Endothelial cell (in vitro differentiated cells): Measurements from ENCODE around the gene ZDHHC12. TPM values are rescaled to one million over a fixed set of nuclear protein-coding genes. Genes with fewer than 3 reads are reported as not detected.

Source experiments
- DNase-seq: peaks from one replicate; pipeline ENCODE4 v3.0.0; 2021; ENCODE audit warnings: low spot score
- H3K27ac Mint-ChIP-seq: one replicate; pipeline ENCODE4 v1.8.0; 2021; ENCODE audit warnings: mixed read lengths, inconsistent platforms; ENCODE audit not compliant: unreplicated experiment
- H3K27me3 Mint-ChIP-seq: one replicate; pipeline ENCODE4 v1.8.0; 2021; ENCODE audit warnings: mild to moderate bottlenecking, moderate library complexity, mixed read lengths, inconsistent platforms; ENCODE audit not compliant: unreplicated experiment
- H3K36me3 Mint-ChIP-seq: one replicate; pipeline ENCODE4 v1.8.0; 2021; ENCODE audit warnings: mild to moderate bottlenecking, low read depth, mixed read lengths, inconsistent platforms; ENCODE audit not compliant: unreplicated experiment
- H3K4me1 Mint-ChIP-seq: one replicate; pipeline ENCODE4 v1.8.0; 2021; ENCODE audit warnings: mild to moderate bottlenecking, mixed read lengths, inconsistent platforms; ENCODE audit not compliant: unreplicated experiment
- H3K4me3 Mint-ChIP-seq: one replicate; pipeline ENCODE4 v1.8.0; 2021; ENCODE audit warnings: mild to moderate bottlenecking, mixed read lengths, inconsistent platforms; ENCODE audit not compliant: unreplicated experiment
- H3K9me3 Mint-ChIP-seq: one replicate; pipeline ENCODE4 v1.8.0; 2021; ENCODE audit warnings: mixed read lengths, inconsistent platforms; ENCODE audit not compliant: unreplicated experiment
- total RNA-seq: library from RNA; stranded (reverse); fragmentation: NEBNext Ultra II Directional; extraction: Animal tissue kit (Norgen Biotek cat#: 25700); gene quantifications from one replicate; pipeline ENCODE4 v1.2.1, GENCODE V29; 2021; ENCODE audit not compliant: unreplicated experiment
- TF ChIP-seq, protein P1 (sequence below): fragments of 200-600 bp; sonication (generic); IDR thresholded peaks from one replicate; pipeline ENCODE4 v1.5.0; 2021; ENCODE audit warnings: antibody characterized with exemption; ENCODE audit not compliant: unreplicated experiment

ZDHHC12 gene
- total RNA-seq, 1 donor from 2014 or later, result 42.1 TPM

DNA sequence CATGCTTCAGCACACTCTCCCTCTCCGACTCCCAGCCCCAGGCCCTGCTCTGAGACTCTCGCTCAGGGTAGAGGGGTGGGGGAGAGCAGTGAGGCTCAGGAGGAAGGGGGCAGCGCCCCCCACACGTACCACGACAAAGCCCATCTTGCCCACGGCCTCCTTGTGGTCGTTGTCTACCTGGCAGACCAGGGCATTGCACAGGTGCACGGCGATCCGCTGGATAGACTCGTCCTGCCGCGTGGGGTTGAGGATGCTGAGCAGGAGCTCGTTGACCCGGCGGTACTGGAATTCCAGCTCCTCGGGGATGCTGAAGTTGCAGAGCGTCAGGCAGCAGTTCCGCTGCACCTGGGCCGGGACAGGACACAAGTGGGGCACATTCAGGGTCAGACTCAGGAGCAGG lies 18.5 kb upstream of the ZDHHC12 start:
- DNase-seq, result no peak
- no peaks in the 10 kb centered on the region for H3K4me1 Mint-ChIP-seq
- H3K27me3 Mint-ChIP-seq, result peaks cover 7% of the 10 kb centered on the region
- peaks cover 4% of the 10 kb centered on the region for H3K36me3 Mint-ChIP-seq
- TF ChIP-seq, protein P1, sequence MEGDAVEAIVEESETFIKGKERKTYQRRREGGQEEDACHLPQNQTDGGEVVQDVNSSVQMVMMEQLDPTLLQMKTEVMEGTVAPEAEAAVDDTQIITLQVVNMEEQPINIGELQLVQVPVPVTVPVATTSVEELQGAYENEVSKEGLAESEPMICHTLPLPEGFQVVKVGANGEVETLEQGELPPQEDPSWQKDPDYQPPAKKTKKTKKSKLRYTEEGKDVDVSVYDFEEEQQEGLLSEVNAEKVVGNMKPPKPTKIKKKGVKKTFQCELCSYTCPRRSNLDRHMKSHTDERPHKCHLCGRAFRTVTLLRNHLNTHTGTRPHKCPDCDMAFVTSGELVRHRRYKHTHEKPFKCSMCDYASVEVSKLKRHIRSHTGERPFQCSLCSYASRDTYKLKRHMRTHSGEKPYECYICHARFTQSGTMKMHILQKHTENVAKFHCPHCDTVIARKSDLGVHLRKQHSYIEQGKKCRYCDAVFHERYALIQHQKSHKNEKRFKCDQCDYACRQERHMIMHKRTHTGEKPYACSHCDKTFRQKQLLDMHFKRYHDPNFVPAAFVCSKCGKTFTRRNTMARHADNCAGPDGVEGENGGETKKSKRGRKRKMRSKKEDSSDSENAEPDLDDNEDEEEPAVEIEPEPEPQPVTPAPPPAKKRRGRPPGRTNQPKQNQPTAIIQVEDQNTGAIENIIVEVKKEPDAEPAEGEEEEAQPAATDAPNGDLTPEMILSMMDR, result no peak
- H3K9me3 Mint-ChIP-seq, result no peaks in the 10 kb centered on the region
- no peak overlapping the region for H3K4me3 Mint-ChIP-seq
- H3K27ac Mint-ChIP-seq, result no peak overlapping the region

DNA sequence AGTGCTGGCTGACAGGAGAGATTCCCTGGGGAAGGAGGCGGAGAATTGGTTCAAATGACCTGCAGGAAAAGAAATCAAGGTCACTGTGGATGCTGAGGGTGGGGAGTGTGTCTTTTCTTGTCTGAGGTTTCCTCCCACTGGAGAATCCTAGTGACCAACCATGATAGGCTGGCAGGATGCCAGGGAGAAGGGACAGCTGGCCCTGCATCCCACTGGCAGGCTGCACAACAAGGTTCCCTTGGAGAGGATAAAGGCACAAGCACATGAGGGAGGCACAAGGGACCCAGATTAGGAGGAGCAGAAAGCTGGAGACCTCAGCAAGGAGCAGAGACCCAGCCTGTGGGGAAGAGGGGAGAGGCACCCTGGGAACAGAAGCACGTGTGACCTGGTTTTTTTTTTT lies 11.4 kb upstream of the ZDHHC12 start:
- Mint-ChIP-seq H3K4me1 (no peaks in the 10 kb centered on the region), H3K9me3 (no peaks in the 10 kb centered on the region), H3K4me3 (no peak overlapping the region), H3K36me3 (peaks cover 5% of the 10 kb centered on the region), H3K27me3 (peaks cover 4% of the 10 kb centered on the region), H3K27ac (no peak overlapping the region)
- TF ChIP-seq, protein P1, result no peak
- no peak for DNase-seq

DNA sequence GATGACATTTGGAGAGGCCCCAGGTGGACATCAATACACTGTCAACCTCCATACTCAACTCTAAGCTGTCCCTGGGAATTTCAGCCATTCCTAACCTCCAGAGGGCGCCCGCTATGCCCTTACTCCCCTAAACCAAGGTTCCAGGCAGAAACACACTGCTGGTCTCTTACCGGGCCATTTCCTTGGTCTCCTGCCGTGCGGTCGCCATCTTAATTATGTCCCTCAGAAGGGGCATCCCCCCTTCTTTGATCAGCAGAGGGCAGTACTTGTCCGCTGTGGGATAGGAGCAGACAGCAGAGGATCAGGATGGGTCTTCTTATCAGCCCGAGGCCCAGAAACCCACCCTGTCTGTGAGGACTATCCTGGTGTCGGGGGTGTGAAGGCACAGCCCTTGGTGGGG lies 9.3 kb upstream of the ZDHHC12 start:
- Mint-ChIP-seq H3K4me1 (no peaks in the 10 kb centered on the region), H3K36me3 (peaks cover 5% of the 10 kb centered on the region), H3K9me3 (no peaks in the 10 kb centered on the region), H3K27me3 (peaks cover 6% of the 10 kb centered on the region), H3K27ac (peak overlapping the region; percentile 70), H3K4me3 (no peak overlapping the region)
- DNase-seq, result peak; percentile 85
- TF ChIP-seq, protein P1, result peak; percentile 62

DNA sequence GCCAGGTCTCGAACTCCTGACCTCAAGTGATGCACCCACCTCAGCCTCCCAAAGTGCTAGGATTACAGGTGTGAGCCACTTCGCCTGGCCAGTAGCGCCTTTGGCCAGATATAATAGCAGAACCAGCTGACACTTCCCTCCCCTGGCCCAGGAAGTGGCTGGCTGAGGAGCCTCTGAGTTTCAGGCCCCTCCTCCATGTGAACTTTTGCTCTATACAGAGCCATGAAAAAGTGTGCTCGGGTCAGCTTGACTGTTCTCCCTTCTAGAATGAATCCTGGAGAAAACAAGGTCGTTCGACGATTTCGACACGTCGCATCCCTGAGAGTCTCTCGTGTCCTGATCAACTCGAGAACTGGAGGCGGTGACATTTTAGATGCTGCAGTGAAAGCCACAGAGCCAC lies 8.6 kb upstream of the ZDHHC12 start:
- Mint-ChIP-seq H3K36me3 (peaks cover 5% of the 10 kb centered on the region), H3K27ac (no peak overlapping the region)
- TF ChIP-seq, protein P1, result no peak

DNA sequence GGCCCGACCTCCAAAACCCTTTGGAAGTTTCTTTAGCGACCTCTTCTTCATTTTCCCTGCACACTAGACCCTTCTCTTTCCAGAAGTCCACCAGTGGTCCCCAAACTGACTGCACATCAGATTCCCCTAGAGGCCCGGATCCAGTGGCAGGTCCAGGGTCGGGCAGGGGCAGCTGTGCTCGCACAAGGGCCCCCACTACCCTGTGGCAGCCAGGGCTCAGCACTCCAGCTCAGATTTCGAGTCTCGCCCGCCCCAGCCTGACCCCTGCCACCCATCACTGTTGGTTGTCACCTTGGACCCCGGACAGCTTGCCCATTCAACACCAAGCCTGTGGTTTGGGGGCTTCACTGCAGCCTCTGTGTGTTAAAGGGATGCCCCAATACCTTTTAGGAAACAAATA lies 7.8 kb upstream of the ZDHHC12 start:
- Mint-ChIP-seq H3K4me1 (no peaks in the 10 kb centered on the region), H3K27ac (no peak overlapping the region), H3K9me3 (no peaks in the 10 kb centered on the region)

More for the DNA sequence above, 8.6 kb upstream of the ZDHHC12 start:
- Mint-ChIP-seq H3K9me3 (no peaks in the 10 kb centered on the region), H3K4me1 (no peaks in the 10 kb centered on the region), H3K4me3 (no peak overlapping the region), H3K27me3 (peaks cover 8% of the 10 kb centered on the region)
- DNase-seq, result no peak

More for the DNA sequence above, 7.8 kb upstream of the ZDHHC12 start:
- TF ChIP-seq, protein P1, result no peak
- peaks cover 8% of the 10 kb centered on the region for H3K27me3 Mint-ChIP-seq
- no peaks in the 10 kb centered on the region for H3K36me3 Mint-ChIP-seq
- DNase-seq, result no peak
- no peak overlapping the region for H3K4me3 Mint-ChIP-seq
